Activated CD8-positive, alpha-beta T cell treated with anti-CD3 and anti-CD28 coated beads for 36 hours (primary cell): Measurements from ENCODE around the gene SLC8A1. TPM values are rescaled to one million over a fixed set of nuclear protein-coding genes. Genes with fewer than 3 reads are reported as not detected.

Source experiments
- ATAC-seq: fragments of 200-7000 bp; cut with Tn5 transposase; one replicate; pipeline ENCODE4 v1.10.0; 2021; ENCODE audit warnings: mild to moderate bottlenecking, moderate library complexity
- CTCF ChIA-PET: fragments of 350-600 bp; sonication (Branson Sonifier 250); formaldehyde crosslinking; loops from one replicate; lab custom pipeline; 2021; ENCODE audit warnings: antibody characterized with exemption; lab: Charles Lee
- POLR2A ChIA-PET: fragments of 350-600 bp; sonication (Branson Sonifier 250); formaldehyde crosslinking; loops from one replicate; lab custom pipeline; 2021; ENCODE audit warnings: antibody characterized with exemption; lab: Charles Lee
- DNase-seq: peaks from one replicate; pipeline ENCODE4 v3.0.0-alpha.2; 2020
- H3K27ac Mint-ChIP-seq: one replicate; pipeline ENCODE4 v1.8.0; 2021; ENCODE audit warnings: mild to moderate bottlenecking, mixed read lengths
- H3K27me3 Mint-ChIP-seq: one replicate; pipeline ENCODE4 v1.8.0; 2021; ENCODE audit warnings: mixed read lengths
- H3K36me3 Mint-ChIP-seq: one replicate; pipeline ENCODE4 v1.8.0; 2021; ENCODE audit warnings: low read depth, mixed read lengths
- H3K4me1 Mint-ChIP-seq: one replicate; pipeline ENCODE4 v1.8.0; 2021; ENCODE audit warnings: low read depth, mixed read lengths
- H3K4me3 Mint-ChIP-seq: one replicate; pipeline ENCODE4 v1.8.0; 2021; ENCODE audit warnings: mild to moderate bottlenecking, moderate library complexity, mixed read lengths
- H3K9me3 Mint-ChIP-seq: one replicate; pipeline ENCODE4 v1.8.0; 2021; ENCODE audit warnings: mixed read lengths
- CTCF ChIP-seq: fragments of 200-600 bp; IDR thresholded peaks from one replicate; pipeline ENCODE4 v1.8.0; 2022; ENCODE audit warnings: antibody characterized with exemption, mild to moderate bottlenecking
- intact Hi-C: fragments of 100-400 bp; cut with micrococcal nuclease; formaldehyde crosslinking; loops from one replicate; pipeline ENCODE4 v1.10.0; 2022
- total RNA-seq, 2 experiments: library from RNA; stranded (reverse); gene quantifications; one replicate each; pipeline ENCODE4 v1.2.3, GENCODE V29; 2021

The SLC8A1 gene
- total RNA-seq, 2 experiments from 2014 or later, result 0.23 to 0.34 TPM

GRCh38 chr2:40115894-40116293, 336.0 kb downstream of the SLC8A1 start:
- H3K4me3 Mint-ChIP-seq, result no peak overlapping the region
- POLR2A ChIA-PET, result no interaction called here
- intact Hi-C loops, result no loop called here
- H3K27me3 Mint-ChIP-seq, result no peaks in the 10 kb centered on the region
- DNase-seq, result no peak
- ATAC-seq, result no peak
- no peak for TF ChIP-seq CTCF
- H3K27ac Mint-ChIP-seq, result no peak overlapping the region
- no peaks in the 10 kb centered on the region for H3K36me3 Mint-ChIP-seq
- no peaks in the 10 kb centered on the region for H3K4me1 Mint-ChIP-seq
- H3K9me3 Mint-ChIP-seq, result no peaks in the 10 kb centered on the region
- CTCF ChIA-PET, result no interaction called here

- Mint-ChIP-seq H3K9me3 (no peaks in the 10 kb centered on the region), H3K4me3 (no peak overlapping the region), H3K4me1 (no peaks in the 10 kb centered on the region), H3K36me3 (no peaks in the 10 kb centered on the region), H3K27ac (no peak overlapping the region), H3K27me3 (no peaks in the 10 kb centered on the region)
- no peak for TF ChIP-seq CTCF
- POLR2A ChIA-PET, result no interaction called here
- CTCF ChIA-PET, result no interaction called here
- intact Hi-C loops, result no loop called here
- ATAC-seq (no peak), DNase-seq (no peak)
These were observed 336.5 kb downstream of the SLC8A1 start for GRCh38 chr2:40115348-40115747.

GRCh38 chr2:40113997-40114396, 337.9 kb downstream of the SLC8A1 start:
- intact Hi-C loops, result no loop called here
- ChIA-PET POLR2A (no interaction called here), CTCF (no interaction called here)
- no peak for TF ChIP-seq CTCF
- no peaks in the 10 kb centered on the region for H3K36me3 Mint-ChIP-seq
- no peaks in the 10 kb centered on the region for H3K9me3 Mint-ChIP-seq
- H3K4me1 Mint-ChIP-seq, result no peaks in the 10 kb centered on the region
- no peak overlapping the region for H3K27ac Mint-ChIP-seq
- DNase-seq, result no peak
- H3K4me3 Mint-ChIP-seq, result no peak overlapping the region
- ATAC-seq, result no peak
- no peaks in the 10 kb centered on the region for H3K27me3 Mint-ChIP-seq

- ATAC-seq (no peak), DNase-seq (no peak)
- CTCF ChIA-PET, result no interaction called here
- Mint-ChIP-seq H3K27me3 (no peaks in the 10 kb centered on the region), H3K4me1 (no peaks in the 10 kb centered on the region), H3K4me3 (no peak overlapping the region), H3K27ac (no peak overlapping the region), H3K9me3 (no peaks in the 10 kb centered on the region), H3K36me3 (no peaks in the 10 kb centered on the region)
- POLR2A ChIA-PET, result no interaction called here
- intact Hi-C loops, result no loop called here
- no peak for TF ChIP-seq CTCF
These were observed 338.5 kb downstream of the SLC8A1 start for GRCh38 chr2:40113272-40113968.

- TF ChIP-seq CTCF, result no peak
- CTCF ChIA-PET, result no interaction called here
- intact Hi-C loops, result no loop called here
- ATAC-seq (no peak), DNase-seq (no peak)
- POLR2A ChIA-PET, result no interaction called here
- H3K4me1 Mint-ChIP-seq, result no peaks in the 10 kb centered on the region
- no peaks in the 10 kb centered on the region for H3K27me3 Mint-ChIP-seq
- H3K36me3 Mint-ChIP-seq, result no peaks in the 10 kb centered on the region
- no peak overlapping the region for H3K4me3 Mint-ChIP-seq
- no peaks in the 10 kb centered on the region for H3K9me3 Mint-ChIP-seq
- no peak overlapping the region for H3K27ac Mint-ChIP-seq
These were observed 342.5 kb downstream of the SLC8A1 start for GRCh38 chr2:40109381-40109780.
